Globus pallidus (tissue), 1 donor: ENCODE data around the gene C16orf87.
"Not testable (repeated sequence)": the region's sequence is repeated elsewhere in the genome, so short reads cannot be mapped to it uniquely, and the experiment has no call there.

Experiments
- DNase-seq: peaks from one replicate; pipeline ENCODE4 v3.0.0-alpha.2; 2015; ENCODE audit warnings: low spot score

Gene C16orf87

GRCh38 chr16:46800494-46800893 is 30.5 kb downstream of the C16orf87 start:
- no peak for DNase-seq

GRCh38 chr16:46797501-46797900 is 33.5 kb downstream of the C16orf87 start:
- DNase-seq, result no peak

GRCh38 chr16:46796764-46797269 is 34.2 kb downstream of the C16orf87 start:
- DNase-seq, result no peak

GRCh38 chr16:46793841-46794240 is 37.1 kb downstream of the C16orf87 start:
- no peak for DNase-seq

- DNase-seq, result no peak
Measured at GRCh38 chr16:46790599-46791270, 40.2 kb downstream of the C16orf87 start.

- peak; percentile 41 for DNase-seq
Measured at GRCh38 chr16:46789499-46790414, 41.2 kb downstream of the C16orf87 start.

- no peak for DNase-seq
Measured at GRCh38 chr16:46788891-46789474, 42.0 kb downstream of the C16orf87 start.

GRCh38 chr16:46787909-46788308 is 43.1 kb downstream of the C16orf87 start:
- peak; percentile 21 for DNase-seq

GRCh38 chr16:46785076-46785845 is 45.7 kb downstream of the C16orf87 start:
- no peak for DNase-seq

GRCh38 chr16:46784569-46784968 is 46.4 kb downstream of the C16orf87 start:
- not testable (repeated sequence) for DNase-seq

GRCh38 chr16:46783800-46784199 is 47.2 kb downstream of the C16orf87 start:
- no peak for DNase-seq

- DNase-seq, result no peak
Measured at GRCh38 chr16:46782320-46782719, 48.7 kb downstream of the C16orf87 start.

- DNase-seq, result no peak
Measured at GRCh38 chr16:46777804-46778203, 53.2 kb downstream of the C16orf87 start.

- DNase-seq, result no peak
Measured at GRCh38 chr16:46775214-46775613, 55.8 kb downstream of the C16orf87 start.

GRCh38 chr16:46774743-46775177 is 56.2 kb downstream of the C16orf87 start:
- no peak for DNase-seq

GRCh38 chr16:46772463-46772862 is 58.5 kb downstream of the C16orf87 start:
- DNase-seq, result no peak

GRCh38 chr16:46768809-46769208 is 62.2 kb downstream of the C16orf87 start:
- DNase-seq, result no peak

- no peak for DNase-seq
Measured at GRCh38 chr16:46765050-46765449, 65.9 kb downstream of the C16orf87 start.

GRCh38 chr16:46763147-46763546 is 67.8 kb downstream of the C16orf87 start:
- peak; percentile 11 for DNase-seq

GRCh38 chr16:46762583-46762982 is 68.4 kb downstream of the C16orf87 start:
- no peak for DNase-seq

- no peak for DNase-seq
Measured at GRCh38 chr16:46759309-46759708, 71.7 kb downstream of the C16orf87 start.
